ENCODE measurements around the gene CEP70. TPM values are rescaled to one million over a fixed set of nuclear protein-coding genes. Genes with fewer than 3 reads are reported as not detected.
"Not testable (repeated sequence)": the region's sequence is repeated elsewhere in the genome, so short reads cannot be mapped to it uniquely, and the experiment has no call there.

Gene CEP70
- total RNA-seq, 4 donors from 2014 or later, result 10.2 to 13.5 (median 12.2) TPM

DNA sequence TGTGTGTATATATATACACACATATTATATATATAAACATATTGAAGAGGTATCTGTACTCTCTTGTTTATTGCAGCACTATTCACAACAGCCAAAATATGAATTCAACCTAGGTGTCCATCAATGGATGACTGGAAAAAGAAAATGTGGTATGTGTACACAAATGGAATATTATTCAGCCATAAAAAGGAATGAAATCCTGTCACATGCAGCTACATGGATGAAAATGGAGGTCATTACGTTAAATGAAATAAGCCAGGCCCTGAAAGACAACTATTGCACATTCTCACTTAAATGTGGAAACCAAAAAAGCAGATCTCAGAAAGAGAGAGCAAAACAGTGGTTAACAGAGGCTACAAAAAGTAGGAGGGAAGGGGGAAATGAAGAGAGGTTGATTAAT is 49.5 kb downstream of the CEP70 start:
- H3K4me3 ChIP-seq (ENCODE audit: low read depth, poor library complexity, severe bottlenecking), result no peak overlapping the region
- 90 to 97% methylated on average over 1 of the region's 1 CpG for WGBS, 2 donors
- no peak for DNase-seq (ENCODE audit: low spot score in 2 of 2)
- no peak for TF ChIP-seq CTCF (IDR thresholded peaks at IDR 0.05)
- no peak for TF ChIP-seq POLR2A (IDR thresholded peaks at IDR 0.05)
- intact Hi-C loops (cut with DNase I; ENCODE audit: low total_unique reads), result no loop called here

- intact Hi-C loops (cut with DNase I; ENCODE audit: low total_unique reads), result no loop called here
- WGBS, 2 donors, result 96 to 98% methylated on average over 5 of the region's 5 CpGs
- no peak overlapping the region for H3K4me3 ChIP-seq (ENCODE audit: low read depth, poor library complexity, severe bottlenecking)
- no peak for DNase-seq (ENCODE audit: low spot score in 2 of 2)
- TF ChIP-seq POLR2A (IDR thresholded peaks at IDR 0.05) (no peak), CTCF (IDR thresholded peaks at IDR 0.05) (no peak)
These were observed 51.1 kb downstream of the CEP70 start for GRCh38 chr3:138542977-138543376.

GRCh38 chr3:138539352-138539751 is 54.7 kb downstream of the CEP70 start:
- intact Hi-C loops (cut with DNase I; ENCODE audit: low total_unique reads), result no loop called here
- no peak overlapping the region for H3K4me3 ChIP-seq (ENCODE audit: low read depth, poor library complexity, severe bottlenecking)
- no peak for DNase-seq (ENCODE audit: low spot score in 2 of 2)
- TF ChIP-seq CTCF (IDR thresholded peaks at IDR 0.05), result no peak
- no peak for TF ChIP-seq POLR2A (IDR thresholded peaks at IDR 0.05)

- DNase-seq (ENCODE audit: low spot score in 2 of 2); H3K4me3 ChIP-seq (ENCODE audit: low read depth, poor library complexity, severe bottlenecking); intact Hi-C loops (cut with DNase I; ENCODE audit: low total_unique reads): not testable (repeated sequence)
- 99 to 100% methylated on average over 12 to 16 of the region's 23 CpGs for WGBS, 2 donors
These were observed 72.6 kb downstream of the CEP70 start for GRCh38 chr3:138521445-138521844.

DNA sequence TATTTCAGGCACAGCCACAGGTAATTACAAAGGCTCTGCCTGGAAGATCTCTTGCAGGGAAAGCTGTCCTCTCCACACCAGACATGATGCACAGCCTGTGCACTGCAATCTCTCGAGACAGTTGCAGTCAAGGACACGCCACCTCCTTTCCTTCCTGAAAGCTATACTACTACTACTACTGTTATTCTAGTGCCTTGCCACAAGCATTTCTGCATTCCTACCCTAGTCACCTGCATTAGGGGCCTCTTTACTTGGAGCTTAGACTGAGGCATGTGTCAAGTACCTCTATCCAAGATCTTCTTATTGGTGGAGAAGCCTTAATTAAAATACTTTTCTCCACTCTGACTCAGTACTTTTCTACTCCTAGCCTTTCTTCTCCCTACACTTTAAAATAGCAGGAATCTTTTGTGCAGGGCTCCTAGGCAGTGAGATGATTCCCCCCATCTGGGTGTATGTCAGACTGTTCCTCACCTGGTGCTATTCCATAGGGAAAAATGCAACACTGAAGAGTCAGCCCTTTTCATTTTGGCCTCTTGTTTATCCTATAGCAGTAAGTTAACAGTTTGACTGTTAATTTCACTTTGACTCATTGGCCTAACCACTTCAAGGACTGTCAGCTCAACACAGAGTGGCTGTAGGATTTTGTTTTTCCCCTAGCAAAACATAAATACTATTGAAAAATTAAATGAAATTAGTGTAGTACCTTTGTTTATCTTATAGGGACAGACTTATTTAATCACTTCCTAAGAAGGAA is 80.8 kb downstream of the CEP70 start:
- DNase-seq (ENCODE audit: low spot score in 2 of 2), result no peak
- no peak overlapping the region for H3K4me3 ChIP-seq (ENCODE audit: low read depth, poor library complexity, severe bottlenecking)
- 76 to 90% methylated on average over 2 of the region's 2 CpGs for WGBS, 2 donors
- intact Hi-C loops (cut with DNase I; ENCODE audit: low total_unique reads), result no loop called here
- no peak for TF ChIP-seq CTCF (IDR thresholded peaks at IDR 0.05)
- no peak for TF ChIP-seq POLR2A (IDR thresholded peaks at IDR 0.05)

- TF ChIP-seq POLR2A (IDR thresholded peaks at IDR 0.05) (no peak), CTCF (IDR thresholded peaks at IDR 0.05) (no peak)
- intact Hi-C loops (cut with DNase I; ENCODE audit: low total_unique reads), result no loop called here
- H3K4me3 ChIP-seq (ENCODE audit: low read depth, poor library complexity, severe bottlenecking), result no peak overlapping the region
- DNase-seq (ENCODE audit: low spot score in 2 of 2), result no peak
These were observed 82.1 kb downstream of the CEP70 start for GRCh38 chr3:138511945-138512344.
